GM12878 (cell line): ENCODE data around the gene MTFMT. TPM values are rescaled to one million over a fixed set of nuclear protein-coding genes. Genes with fewer than 3 reads are reported as not detected.

Experiments used
- ATAC-seq: fragments of 200-7000 bp; cut with Tn5 transposase; 3 replicates; pipeline ENCODE4 v1.9.1; 2020; ENCODE audit warnings: mild to moderate bottlenecking, moderate library complexity
- BruUV-seq: library from RNA; stranded (reverse); fragments of 400-500 nt; replicated peaks from 2 replicates; lab custom pipeline; 2021; lab: Mats Ljungman, UMichigan
- CTCF ChIA-PET: fragments of 300-600 bp; sonication (Branson Sonifier 250); formaldehyde crosslinking; extraction: SDS; loops from one replicate; lab custom pipeline; 2021; ENCODE audit warnings: inconsistent platforms; lab: Yijun Ruan, JAX
- POLR2A ChIA-PET: fragments of 350-600 bp; formaldehyde crosslinking; extraction: SDS; loops from one replicate; lab custom pipeline; 2021; ENCODE audit warnings: inconsistent platforms; lab: Charles Lee
- RAD21 ChIA-PET: fragments of 300-600 bp; sonication (Branson Sonifier 250); formaldehyde crosslinking; loops from one replicate; lab custom pipeline; 2023; ENCODE audit warnings: antibody characterized with exemption; ENCODE audit not compliant: unreplicated experiment; lab: Charles Lee
- SMC1A ChIA-PET: fragments of 300-600 bp; sonication (Branson Sonifier 250); formaldehyde crosslinking; loops from one replicate; lab custom pipeline; 2023; ENCODE audit not compliant: unreplicated experiment, uncharacterized antibody; lab: Charles Lee
- DNase-seq: peaks from one replicate; pipeline ENCODE4 v3.0.0-alpha.2; 2011; ENCODE audit warnings: low read depth, low spot score
- FAIRE-seq: peaks from 3 replicates; lab custom pipeline; 2011; peaks lifted over from hg19 to GRCh38; lab: Jason Lieb, UNC
- H2AFZ ChIP-seq: 2 replicates; pipeline ENCODE4 v1.6.0; 2011; ENCODE audit warnings: low read depth, low read length, control low read depth; ENCODE audit not compliant: control insufficient read depth
- H3K27ac ChIP-seq: 2 replicates; pipeline ENCODE4 v1.5.1; 2011; ENCODE audit warnings: control low read depth; ENCODE audit not compliant: control insufficient read depth, insufficient read depth
- H3K27me3 ChIP-seq, 2 experiments: replicated peaks in 1 of 2; 2 replicates each; pipeline versions ENCODE4 v1.6.0 to v1.6.1; 2011; ENCODE audit warnings: low read length in 1 of 2; ENCODE audit not compliant: control insufficient read depth in 2 of 2, insufficient read depth in 2 of 2
- H3K36me3 ChIP-seq, 2 experiments: 2 replicates each; pipeline ENCODE4 v1.5.1; 2011; ENCODE audit warnings: low read length in 1 of 2; ENCODE audit not compliant: control insufficient read depth in 2 of 2, insufficient read depth in 2 of 2
- H3K4me1 ChIP-seq: 2 replicates; pipeline ENCODE4 v1.6.1; 2011; ENCODE audit warnings: mild to moderate bottlenecking, low read length, moderate library complexity, mixed read lengths; ENCODE audit not compliant: control insufficient read depth, insufficient read depth
- H3K4me2 ChIP-seq: 2 replicates; pipeline ENCODE4 v1.6.0; 2011; ENCODE audit warnings: control low read depth; ENCODE audit not compliant: control insufficient read depth, insufficient read depth
- H3K4me3 ChIP-seq: fragments of 200-600 bp; sonication (generic); 2 replicates; pipeline ENCODE4 v1.5.1; 2016
- H3K79me2 ChIP-seq: 2 replicates; pipeline ENCODE4 v1.6.0; 2011; ENCODE audit warnings: low read length; ENCODE audit not compliant: control insufficient read depth, insufficient read depth
- H3K9ac ChIP-seq: 2 replicates; pipeline ENCODE4 v1.8.0; 2011; ENCODE audit warnings: low read length, control low read depth, mixed read lengths; ENCODE audit not compliant: control insufficient read depth, insufficient read depth
- H3K9me3 ChIP-seq: replicated peaks from 3 replicates; pipeline ENCODE4 v1.5.1; 2011; ENCODE audit warnings: mild to moderate bottlenecking, low read length; ENCODE audit not compliant: control insufficient read depth, insufficient read depth
- H4K20me1 ChIP-seq: 2 replicates; pipeline ENCODE4 v1.6.0; 2011; ENCODE audit not compliant: control insufficient read depth, insufficient read depth
- BMI1 ChIP-seq: fragments of 450-650 bp; IDR thresholded peaks from 2 replicates; pipeline ENCODE4 v1.6.1; 2016; ENCODE audit warnings: mild to moderate bottlenecking, moderate library complexity, borderline replicate concordance
- BRCA1 ChIP-seq: IDR thresholded peaks from 2 replicates; pipeline ENCODE4 v1.6.1; 2011; ENCODE audit warnings: low read depth, low read length, improper control_type of control experiment
- EED ChIP-seq: sonication (generic); IDR thresholded peaks from 2 replicates; pipeline ENCODE4 v1.6.1; 2016; ENCODE audit warnings: antibody characterized with exemption, low read depth
- FOXK2 ChIP-seq: fragments of 450-650 bp; IDR thresholded peaks from 2 replicates; pipeline ENCODE4 v1.6.1; 2017; ENCODE audit warnings: mild to moderate bottlenecking, moderate library complexity
- HDAC6 ChIP-seq: fragments of 200-600 bp; sonication (generic); IDR thresholded peaks from one replicate; pipeline ENCODE4 v1.8.0; 2017; ENCODE audit warnings: antibody characterized with exemption; ENCODE audit not compliant: unreplicated experiment
- KDM1A ChIP-seq: fragments of 200-600 bp; sonication (generic); IDR thresholded peaks from 2 replicates; pipeline ENCODE4 v1.6.1; 2016; ENCODE audit warnings: borderline replicate concordance
- KLF5 ChIP-seq: fragments of 450-650 bp; IDR thresholded peaks from 2 replicates; pipeline ENCODE4 v1.6.1; 2014; ENCODE audit warnings: mild to moderate bottlenecking; ENCODE audit not compliant: partially characterized antibody
- NFXL1 ChIP-seq: fragments of 450-650 bp; IDR thresholded peaks from 2 replicates; pipeline ENCODE4 v1.6.1; 2017; ENCODE audit warnings: antibody characterized with exemption, mild to moderate bottlenecking, borderline replicate concordance
- NFYA ChIP-seq: IDR thresholded peaks from 2 replicates; pipeline ENCODE4 v1.6.1; 2011; ENCODE audit warnings: low read depth, mild to moderate bottlenecking, low read length, improper control_type of control experiment, borderline replicate concordance
- SMARCA5 ChIP-seq: fragments of 450-650 bp; IDR thresholded peaks from 2 replicates; pipeline ENCODE4 v1.6.1; 2017; ENCODE audit warnings: mild to moderate bottlenecking
- SMC3 ChIP-seq: IDR thresholded peaks from 2 replicates; pipeline ENCODE4 v1.6.1; 2011; ENCODE audit warnings: low read length, improper control_type of control experiment, borderline replicate concordance
- SP1 ChIP-seq: IDR thresholded peaks from one replicate; pipeline ENCODE4 v1.6.1; 2011; ENCODE audit warnings: low read depth, low read length
- TCF3 ChIP-seq: IDR thresholded peaks from 2 replicates; pipeline ENCODE4 v1.6.1; 2012; ENCODE audit warnings: low read depth, mild to moderate bottlenecking, low read length, borderline replicate concordance; ENCODE audit not compliant: insufficient read depth
- ZNF384 ChIP-seq: IDR thresholded peaks from 2 replicates; pipeline ENCODE4 v1.6.1; 2012; ENCODE audit warnings: low read depth, mild to moderate bottlenecking, low read length, improper control_type of control experiment, borderline replicate concordance
- WGBS: methylation state at CpG from one replicate; pipeline ENCODE4 v1.1.6; 2016; ENCODE audit warnings: low lambda C conversion rate; ENCODE audit not compliant: insufficient replicate concordance, insufficient coverage; ENCODE audit errors: missing lambda C conversion rate; 5-methylcytosine and 5-hydroxymethylcytosine counted together
- in situ Hi-C: fragments of 300-500 bp; cut with MboI; formaldehyde crosslinking; loops from 9 replicates; pipeline ENCODE4 v1.14.3; 2018; ENCODE audit warnings: mixed read lengths
- intact Hi-C: fragments of 100-400 bp; cut with micrococcal nuclease; formaldehyde crosslinking; loops from one replicate; pipeline ENCODE4 v1.14.2; 2022; ENCODE audit not compliant: unreplicated experiment
- polyA plus RNA-seq, 11 experiments: library from polyadenylated mRNA; depleted of rRNA in 4 of 11; unstranded in 6 of 11; stranded (reverse) in 5 of 11; fragments of >200 nt; fragmentation: Nextera tagmentation in 4 of 11; fragmentation: Illumina TruSeq in 1 of 11; extraction: Ambion mirVana in 4 of 11; extraction: Trizol in 1 of 11; gene quantifications; 1 replicate in 1 of 11; 2 replicates in 10 of 11; pipeline versions ENCODE4 v1.2.1 to v1.2.3, GENCODE V29; 2011 to 2016; ENCODE audit warnings: inconsistent platforms in 2 of 11, missing spikeins in 2 of 11, low read depth in 1 of 11
- total RNA-seq, 4 experiments: library from RNA; depleted of rRNA in 3 of 4; stranded (reverse); fragments of >200 nt in 3 of 4; fragmentation: Illumina TruSeq in 1 of 4; extraction: Trizol in 1 of 4; gene quantifications; 2 replicates each; pipeline versions ENCODE4 v1.2.1 to v1.2.3, GENCODE V29; 2013 to 2021
- TF ChIP-seq, protein P1 (sequence below): fragments of 450-650 bp; IDR thresholded peaks from 2 replicates; pipeline ENCODE4 v1.6.1; 2017; ENCODE audit warnings: antibody characterized with exemption, mild to moderate bottlenecking, moderate library complexity
- TF ChIP-seq, protein P2 (sequence below), 3 experiments: IDR thresholded peaks in 2 of 3; conservative IDR thresholded peaks in 1 of 3; 2 replicates each; pipeline ENCODE4 v1.5.1; 2011; ENCODE audit warnings: low read depth in 3 of 3, low read length in 3 of 3, mild to moderate bottlenecking in 3 of 3, control low read depth in 2 of 3, moderate library complexity in 2 of 3, inconsistent platforms in 1 of 3, mixed read lengths in 1 of 3; ENCODE audit not compliant: control insufficient read depth in 2 of 3, insufficient read depth in 1 of 3; ENCODE audit errors: extremely low read depth in 1 of 3

The MTFMT gene
- total and polyA plus RNA-seq, 10 of the 15 experiments (the other 5 are each of a cell fraction or from before 2014, with no cell fraction given): 1.7 to 29.8 (median 17.4) TPM

DNA sequence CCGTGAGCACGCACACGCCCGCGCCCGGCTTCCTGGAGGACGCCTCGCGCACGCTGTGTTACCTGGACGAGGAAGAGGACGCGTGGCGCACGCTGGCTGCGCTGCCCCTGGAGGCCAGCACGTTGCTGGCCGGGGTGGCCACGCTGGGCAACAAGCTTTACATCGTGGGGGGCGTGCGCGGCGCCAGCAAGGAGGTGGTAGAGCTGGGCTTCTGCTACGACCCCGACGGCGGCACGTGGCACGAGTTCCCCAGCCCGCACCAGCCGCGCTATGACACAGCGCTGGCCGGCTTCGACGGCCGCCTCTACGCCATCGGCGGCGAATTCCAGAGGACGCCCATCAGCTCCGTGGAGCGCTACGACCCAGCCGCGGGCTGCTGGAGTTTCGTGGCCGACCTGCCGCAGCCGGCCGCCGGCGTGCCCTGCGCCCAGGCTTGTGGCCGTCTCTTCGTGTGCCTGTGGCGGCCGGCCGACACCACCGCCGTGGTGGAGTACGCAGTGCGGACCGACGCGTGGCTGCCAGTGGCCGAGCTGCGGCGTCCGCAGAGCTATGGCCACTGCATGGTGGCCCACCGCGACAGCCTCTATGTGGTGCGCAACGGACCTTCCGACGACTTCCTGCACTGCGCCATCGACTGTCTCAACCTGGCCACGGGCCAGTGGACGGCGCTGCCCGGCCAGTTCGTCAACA lies 48.0 kb upstream of the MTFMT start:
- Histone ChIP-seq H3K79me2 (no peaks in the 10 kb centered on the region), H3K27me3 (no peaks in the 10 kb centered on the region), H3K9me3 (no peaks in the 10 kb centered on the region), H3K4me3 (no peak overlapping the region), H3K36me3 (no peaks in the 10 kb centered on the region), H3K4me1 (no peaks in the 10 kb centered on the region), H3K4me2 (no peak overlapping the region), H3K27ac (no peak overlapping the region), H2AFZ (no peak overlapping the region), H4K20me1 (peaks cover 3% of the 10 kb centered on the region; the same call in 1 of the 2 replicates), H3K9ac (no peak overlapping the region)
- FAIRE-seq (no peak), DNase-seq (no peak), ATAC-seq (no peak)
- ChIA-PET SMC1A (no interaction called here), POLR2A (interaction anchor here (1.0 kb wide), 1 partner anchor 11 kb away, joined by 3 read pairs; no protein-coding TSS in a partner anchor), CTCF (interaction anchor here (1.1 to 2.6 kb wide), 4 partner anchors 15 to 347 kb away, joined by 3 to 17 read pairs (median 4); no protein-coding TSS in a partner anchor), RAD21 (interaction anchor here (1.6 kb wide), 1 partner anchor 23 kb away, joined by 8 read pairs; no protein-coding TSS in a partner anchor)
- in situ Hi-C loops (no loop called here), intact Hi-C loops (no loop called here)
- WGBS: 87% methylated on average over 64 of the region's 85 CpGs
- BruUV-seq: no TSS peak
- no peak for TF ChIP-seq EED
- no peak for TF ChIP-seq NFYA
- TF ChIP-seq BMI1: no peak
- TF ChIP-seq FOXK2: no peak
- TF ChIP-seq, protein P1, sequence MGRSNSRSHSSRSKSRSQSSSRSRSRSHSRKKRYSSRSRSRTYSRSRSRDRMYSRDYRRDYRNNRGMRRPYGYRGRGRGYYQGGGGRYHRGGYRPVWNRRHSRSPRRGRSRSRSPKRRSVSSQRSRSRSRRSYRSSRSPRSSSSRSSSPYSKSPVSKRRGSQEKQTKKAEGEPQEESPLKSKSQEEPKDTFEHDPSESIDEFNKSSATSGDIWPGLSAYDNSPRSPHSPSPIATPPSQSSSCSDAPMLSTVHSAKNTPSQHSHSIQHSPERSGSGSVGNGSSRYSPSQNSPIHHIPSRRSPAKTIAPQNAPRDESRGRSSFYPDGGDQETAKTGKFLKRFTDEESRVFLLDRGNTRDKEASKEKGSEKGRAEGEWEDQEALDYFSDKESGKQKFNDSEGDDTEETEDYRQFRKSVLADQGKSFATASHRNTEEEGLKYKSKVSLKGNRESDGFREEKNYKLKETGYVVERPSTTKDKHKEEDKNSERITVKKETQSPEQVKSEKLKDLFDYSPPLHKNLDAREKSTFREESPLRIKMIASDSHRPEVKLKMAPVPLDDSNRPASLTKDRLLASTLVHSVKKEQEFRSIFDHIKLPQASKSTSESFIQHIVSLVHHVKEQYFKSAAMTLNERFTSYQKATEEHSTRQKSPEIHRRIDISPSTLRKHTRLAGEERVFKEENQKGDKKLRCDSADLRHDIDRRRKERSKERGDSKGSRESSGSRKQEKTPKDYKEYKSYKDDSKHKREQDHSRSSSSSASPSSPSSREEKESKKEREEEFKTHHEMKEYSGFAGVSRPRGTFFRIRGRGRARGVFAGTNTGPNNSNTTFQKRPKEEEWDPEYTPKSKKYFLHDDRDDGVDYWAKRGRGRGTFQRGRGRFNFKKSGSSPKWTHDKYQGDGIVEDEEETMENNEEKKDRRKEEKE: no peak
- no peak for TF ChIP-seq KDM1A
- TF ChIP-seq SMC3: no peak
- TF ChIP-seq SP1: no peak
- no peak for TF ChIP-seq SMARCA5
- no peak for TF ChIP-seq TCF3
- TF ChIP-seq BRCA1: no peak
- no peak for TF ChIP-seq NFXL1
- TF ChIP-seq ZNF384: no peak
- TF ChIP-seq HDAC6: no peak
- TF ChIP-seq, protein P2, sequence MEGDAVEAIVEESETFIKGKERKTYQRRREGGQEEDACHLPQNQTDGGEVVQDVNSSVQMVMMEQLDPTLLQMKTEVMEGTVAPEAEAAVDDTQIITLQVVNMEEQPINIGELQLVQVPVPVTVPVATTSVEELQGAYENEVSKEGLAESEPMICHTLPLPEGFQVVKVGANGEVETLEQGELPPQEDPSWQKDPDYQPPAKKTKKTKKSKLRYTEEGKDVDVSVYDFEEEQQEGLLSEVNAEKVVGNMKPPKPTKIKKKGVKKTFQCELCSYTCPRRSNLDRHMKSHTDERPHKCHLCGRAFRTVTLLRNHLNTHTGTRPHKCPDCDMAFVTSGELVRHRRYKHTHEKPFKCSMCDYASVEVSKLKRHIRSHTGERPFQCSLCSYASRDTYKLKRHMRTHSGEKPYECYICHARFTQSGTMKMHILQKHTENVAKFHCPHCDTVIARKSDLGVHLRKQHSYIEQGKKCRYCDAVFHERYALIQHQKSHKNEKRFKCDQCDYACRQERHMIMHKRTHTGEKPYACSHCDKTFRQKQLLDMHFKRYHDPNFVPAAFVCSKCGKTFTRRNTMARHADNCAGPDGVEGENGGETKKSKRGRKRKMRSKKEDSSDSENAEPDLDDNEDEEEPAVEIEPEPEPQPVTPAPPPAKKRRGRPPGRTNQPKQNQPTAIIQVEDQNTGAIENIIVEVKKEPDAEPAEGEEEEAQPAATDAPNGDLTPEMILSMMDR (IDR thresholded peaks at IDR 0.05 in 2 of 3, conservative IDR thresholded peaks at IDR 0.05 in 1 of 3; ENCODE audit: control insufficient read depth in 2 of 3, extremely low read depth in 1 of 3, insufficient read depth in 1 of 3, low read depth in 3 of 3, low read length in 3 of 3): no peak
- TF ChIP-seq KLF5: no peak
